GM23338 (cell line): ENCODE measurements around the gene KIF18A. TPM values are rescaled to one million over a fixed set of nuclear protein-coding genes. Genes with fewer than 3 reads are reported as not detected.

Experiments used
- ATAC-seq: fragments of 200-7000 bp; cut with Tn5 transposase; 3 replicates; pipeline ENCODE4 v1.9.1; 2020
- DNase-seq: peaks from one replicate; pipeline ENCODE4 v3.0.0-alpha.2; 2015; ENCODE audit warnings: low spot score
- H2AFZ ChIP-seq: fragments of 200-600 bp; sonication (generic); 2 replicates; pipeline ENCODE4 v1.8.0; 2016; ENCODE audit warnings: antibody characterized with exemption, mild to moderate bottlenecking, moderate library complexity
- H3F3A ChIP-seq: fragments of 200-600 bp; sonication (generic); replicated peaks from 2 replicates; pipeline ENCODE4 v1.8.0; 2017; ENCODE audit warnings: antibody characterized with exemption, mixed run types, low read depth
- H3K27ac ChIP-seq: fragments of 200-600 bp; sonication (generic); 2 replicates; pipeline ENCODE4 v1.6.1; 2016; ENCODE audit warnings: low read depth
- H3K27me3 ChIP-seq: fragments of 200-600 bp; sonication (generic); 2 replicates; pipeline ENCODE4 v1.8.0; 2016; ENCODE audit warnings: mild to moderate bottlenecking, mixed run types, moderate library complexity; ENCODE audit not compliant: insufficient read depth
- H3K36me3 ChIP-seq: fragments of 200-600 bp; sonication (generic); 2 replicates; pipeline ENCODE4 v1.8.0; 2016; ENCODE audit warnings: mild to moderate bottlenecking; ENCODE audit not compliant: insufficient read depth
- H3K4me1 ChIP-seq: fragments of 200-600 bp; sonication (generic); 2 replicates; pipeline ENCODE4 v1.8.0; 2016; ENCODE audit warnings: mild to moderate bottlenecking, moderate library complexity; ENCODE audit not compliant: insufficient read depth
- H3K4me2 ChIP-seq: fragments of 200-600 bp; sonication (generic); 2 replicates; pipeline ENCODE4 v1.7.1; 2017; ENCODE audit warnings: mixed run types
- H3K4me3 ChIP-seq: fragments of 200-600 bp; sonication (generic); 2 replicates; pipeline ENCODE4 v1.6.1; 2016; ENCODE audit warnings: mixed run types
- H3K79me2 ChIP-seq: fragments of 200-600 bp; sonication (generic); replicated peaks from 2 replicates; pipeline ENCODE4 v1.8.0; 2017; ENCODE audit warnings: mild to moderate bottlenecking; ENCODE audit not compliant: insufficient read depth
- H3K9me2 ChIP-seq: fragments of 200-600 bp; sonication (generic); 2 replicates; pipeline ENCODE4 v1.8.0; 2017; ENCODE audit not compliant: insufficient read depth
- H4K20me1 ChIP-seq: fragments of 200-600 bp; sonication (generic); replicated peaks from 2 replicates; pipeline ENCODE4 v1.8.0; 2017; ENCODE audit warnings: mild to moderate bottlenecking; ENCODE audit not compliant: insufficient read depth
- H3K27ac Mint-ChIP-seq: 2 replicates; pipeline ENCODE4 v1.8.0; 2020; ENCODE audit warnings: inconsistent platforms, mild to moderate bottlenecking, moderate library complexity, mixed read lengths
- H3K27me3 Mint-ChIP-seq: 3 replicates; pipeline ENCODE4 v1.8.0; 2022; ENCODE audit warnings: low read depth, mild to moderate bottlenecking, moderate library complexity, mixed read lengths, inconsistent platforms; ENCODE audit not compliant: insufficient read depth, poor library complexity
- H3K36me3 Mint-ChIP-seq: 3 replicates; pipeline ENCODE4 v1.8.0; 2021; ENCODE audit warnings: low read depth, mild to moderate bottlenecking, inconsistent platforms, moderate library complexity, mixed read lengths
- H3K4me1 Mint-ChIP-seq: 3 replicates; pipeline ENCODE4 v1.8.0; 2020; ENCODE audit warnings: mild to moderate bottlenecking, inconsistent platforms, mixed read lengths
- H3K4me3 Mint-ChIP-seq: 3 replicates; pipeline ENCODE4 v1.8.0; 2021; ENCODE audit warnings: moderate library complexity, mild to moderate bottlenecking, inconsistent platforms, mixed read lengths
- H3K9me3 Mint-ChIP-seq: 3 replicates; pipeline ENCODE4 v1.8.0; 2020; ENCODE audit warnings: moderate library complexity, mild to moderate bottlenecking, inconsistent platforms, mixed read lengths
- CREB1 ChIP-seq: fragments of 250-450 bp; sonication (Bioruptor Pico); IDR thresholded peaks from 2 replicates; pipeline ENCODE4 v1.5.0; 2020; ENCODE audit warnings: low read depth, mild to moderate bottlenecking, moderate library complexity
- CTCF ChIP-seq, 2 experiments: fragments of 200-600 bp in 1 of 2; sonication (generic) in 1 of 2; conservative IDR thresholded peaks; 2 replicates each; pipeline versions ENCODE4 v1.5.1 to v1.6.1; 2016 to 2017; ENCODE audit warnings: antibody characterized with exemption in 2 of 2, low read depth in 2 of 2, mild to moderate bottlenecking in 2 of 2, moderate library complexity in 1 of 2
- ETS1 ChIP-seq: IDR thresholded peaks from 2 replicates; pipeline ENCODE4 v1.6.1; 2016; ENCODE audit warnings: antibody characterized with exemption
- EZH2 ChIP-seq: fragments of 200-600 bp; sonication (generic); IDR thresholded peaks from one replicate; pipeline ENCODE4 v1.8.0; 2017; ENCODE audit warnings: antibody characterized with exemption, mild to moderate bottlenecking, low read depth; ENCODE audit not compliant: unreplicated experiment
- EZH2phosphoT487 ChIP-seq: fragments of 200-600 bp; sonication (generic); IDR thresholded peaks from one replicate; pipeline ENCODE4 v1.8.1; 2018; ENCODE audit warnings: antibody characterized with exemption; ENCODE audit not compliant: unreplicated experiment
- JUNB ChIP-seq: IDR thresholded peaks from one replicate; pipeline ENCODE4 v1.6.1; 2016; ENCODE audit warnings: antibody characterized with exemption; ENCODE audit not compliant: unreplicated experiment
- NANOG ChIP-seq: IDR thresholded peaks from 2 replicates; pipeline ENCODE4 v1.6.1; 2016; ENCODE audit warnings: antibody characterized with exemption, borderline replicate concordance
- POLR2AphosphoS5 ChIP-seq: IDR thresholded peaks from 2 replicates; pipeline ENCODE4 v1.6.1; 2016; ENCODE audit warnings: antibody characterized with exemption, low read depth
- STAT1 ChIP-seq: IDR thresholded peaks from one replicate; pipeline ENCODE4 v1.6.1; 2016; ENCODE audit warnings: antibody characterized with exemption; ENCODE audit not compliant: unreplicated experiment
- ZNF114 ChIP-seq: fragments of 250-450 bp; sonication (Bioruptor Pico); IDR thresholded peaks from 2 replicates; pipeline ENCODE4 v1.5.0; 2020; ENCODE audit warnings: mild to moderate bottlenecking, moderate library complexity
- ZNF331 ChIP-seq: fragments of 250-450 bp; sonication (Bioruptor Pico); IDR thresholded peaks from 2 replicates; pipeline ENCODE4 v1.5.0; 2020; ENCODE audit warnings: low read depth, mild to moderate bottlenecking, moderate library complexity
- ZNF462 ChIP-seq: fragments of 250-450 bp; sonication (Bioruptor Pico); IDR thresholded peaks from 2 replicates; pipeline ENCODE4 v1.5.0; 2020; ENCODE audit warnings: mild to moderate bottlenecking, moderate library complexity
- polyA plus RNA-seq: library from polyadenylated mRNA; unstranded; fragments of >200 nt; fragmentation: Nextera tagmentation; extraction: Ambion mirVana; gene quantifications from 2 replicates; pipeline ENCODE4 v1.2.1, GENCODE V29; 2016
- total RNA-seq: library from RNA; depleted of rRNA; stranded (reverse); fragments of >200 nt; shearing (Covaris generic); gene quantifications from 2 replicates; pipeline ENCODE4 v1.2.3, GENCODE V29; 2014

The KIF18A gene
- total and polyA plus RNA-seq, 2 experiments from 2014 or later = 22.2 to 26.5 TPM

GRCh38 chr11:28105869-28106268 lies 2.1 kb downstream of the KIF18A start:
- peaks cover 5% of the 10 kb centered on the region for H3K4me1 ChIP-seq
- DNase-seq (no peak), ATAC-seq (no peak)
- no peaks in the 10 kb centered on the region for H3K36me3 ChIP-seq
- H3K4me3 ChIP-seq = no peak overlapping the region
- H3K9me2 ChIP-seq = no peaks in the 10 kb centered on the region
- H4K20me1 ChIP-seq = no peaks in the 10 kb centered on the region; the same call in 1 of the 2 replicates
- Mint-ChIP-seq H3K27me3 (peaks cover 14% of the 10 kb centered on the region), H3K36me3 (no peaks in the 10 kb centered on the region), H3K9me3 (no peaks in the 10 kb centered on the region), H3K27ac (no peak overlapping the region), H3K4me3 (peak overlapping the region; percentile 99), H3K4me1 (peaks cover 15% of the 10 kb centered on the region)
- peaks cover 86% of the 10 kb centered on the region for H3K79me2 ChIP-seq
- H3K27me3 ChIP-seq = no peaks in the 10 kb centered on the region
- no peaks in the 10 kb centered on the region for H3F3A ChIP-seq
- peak overlapping the region; percentile 83; the same call in 1 of the 2 replicates for H3K4me2 ChIP-seq
- no peak overlapping the region for H2AFZ ChIP-seq
- H3K27ac ChIP-seq = no peak overlapping the region
- no peak for TF ChIP-seq EZH2

GRCh38 chr11:28104984-28105383 lies 3.0 kb downstream of the KIF18A start:
- Mint-ChIP-seq H3K9me3 (no peaks in the 10 kb centered on the region), H3K36me3 (no peaks in the 10 kb centered on the region), H3K27ac (no peak overlapping the region), H3K4me3 (no peak overlapping the region), H3K27me3 (peaks cover 8% of the 10 kb centered on the region), H3K4me1 (peaks cover 16% of the 10 kb centered on the region)
- no peaks in the 10 kb centered on the region for H3F3A ChIP-seq
- no peak overlapping the region for H3K4me3 ChIP-seq
- H3K4me1 ChIP-seq = peaks cover 5% of the 10 kb centered on the region
- H3K79me2 ChIP-seq = peaks cover 90% of the 10 kb centered on the region
- no peaks in the 10 kb centered on the region for H3K9me2 ChIP-seq
- H2AFZ ChIP-seq = no peak overlapping the region
- H3K27ac ChIP-seq = no peak overlapping the region
- H3K36me3 ChIP-seq = no peaks in the 10 kb centered on the region
- no peaks in the 10 kb centered on the region; the same call in 1 of the 2 replicates for H4K20me1 ChIP-seq
- no peak for ATAC-seq
- H3K4me2 ChIP-seq = no peak overlapping the region
- DNase-seq = no peak
- no peaks in the 10 kb centered on the region for H3K27me3 ChIP-seq
- TF ChIP-seq ETS1 (no peak), ZNF114 (CRISPR knock-in tag) (no peak), CTCF (conservative IDR thresholded peaks at IDR 0.05; ENCODE audit: low read depth in 2 of 2) (no peak), STAT1 (no peak), EZH2phosphoT487 (no peak), CREB1 (CRISPR knock-in tag) (no peak), ZNF462 (CRISPR knock-in tag) (no peak), JUNB (no peak), POLR2AphosphoS5 (no peak), EZH2 (no peak), NANOG (no peak), ZNF331 (no peak)
